Right lobe of liver (tissue), 6 donors: ENCODE results near the gene KIZ. TPM values are rescaled to one million over a fixed set of nuclear protein-coding genes. Genes with fewer than 3 reads are reported as not detected.

ENCODE experiments used
- ATAC-seq, 4 donors: fragments of 200-7000 bp; cut with Tn5 transposase; one replicate each; pipeline ENCODE4 v1.9.1; 2020; ENCODE audit warnings: mild to moderate bottlenecking in 4 of 4, moderate library complexity in 4 of 4
- DNase-seq, 3 donors: peaks; one replicate each; pipeline ENCODE4 v3.0.0-alpha.2; 2020
- H3K27ac ChIP-seq, 3 donors: fragments of 200-600 bp; one replicate each; pipeline ENCODE4 v1.8.0; 2022
- H3K27me3 ChIP-seq, 2 donors: fragments of 200-600 bp; one replicate each; pipeline ENCODE4 v1.8.0; 2022
- H3K36me3 ChIP-seq, 4 donors: fragments of 200-600 bp; sonication (generic) in 1 of 4; one replicate each; pipeline versions ENCODE4 v1.5.1 to v1.8.0; 2017 to 2022; ENCODE audit warnings: control low read depth in 1 of 4
- H3K4me1 ChIP-seq, 4 donors: fragments of 200-600 bp; sonication (generic) in 1 of 4; one replicate each; pipeline versions ENCODE4 v1.5.1 to v1.8.0; 2017 to 2022; ENCODE audit warnings: control low read depth in 1 of 4
- H3K4me3 ChIP-seq, 3 donors: fragments of 200-600 bp; one replicate each; pipeline ENCODE4 v1.8.0; 2022
- H3K9me3 ChIP-seq, 4 donors: fragments of 200-600 bp; sonication (generic) in 1 of 4; one replicate each; pipeline versions ENCODE4 v1.5.1 to v1.8.0; 2017 to 2022; ENCODE audit warnings: control low read depth in 1 of 4
- CTCF ChIP-seq, 4 donors: fragments of 200-600 bp in 3 of 4; fragments of 450-650 bp in 1 of 4; IDR thresholded peaks; one replicate each; pipeline versions ENCODE4 v1.5.1 to v1.8.0; 2016 to 2022; ENCODE audit warnings: antibody characterized with exemption in 4 of 4, mild to moderate bottlenecking in 2 of 4
- POLR2A ChIP-seq: fragments of 450-650 bp; IDR thresholded peaks from one replicate; pipeline ENCODE4 v1.6.1; 2017; ENCODE audit warnings: antibody characterized with exemption, mild to moderate bottlenecking
- WGBS: methylation state at CpG from one replicate; pipeline ENCODE4 v1.1.6; 2018; ENCODE audit warnings: low coverage, low lambda C conversion rate; ENCODE audit not compliant: insufficient coverage; ENCODE audit errors: missing lambda C conversion rate; 5-methylcytosine and 5-hydroxymethylcytosine counted together
- intact Hi-C, 2 donors: fragments of 100-400 bp; cut with DNase I; formaldehyde crosslinking; loops; one replicate each; pipeline versions ENCODE4 v1.11.2 to v1.14.1; 2022
- total RNA-seq, 6 experiments: library from RNA; depleted of rRNA in 2 of 6; stranded (reverse); fragments of >200 nt in 2 of 6; fragmentation: NEBNext Ultra II Directional in 3 of 6; extraction: Animal tissue kit (Norgen Biotek cat#: 25700) in 3 of 6; gene quantifications; one replicate each; pipeline versions ENCODE4 v1.1.0 to v1.2.4, GENCODE V29; 2016 to 2023
- donor health status: DM: no; HTN: yes; CAD: no.
- donor health status: DM: no; HTN: no; CAD: no.
- donor health status: DM: no; HTN: no; CAD: no.
- donor health status: DM: no; HTN: yes; CAD: no.
- donor health status: DM: no; HTN: yes; CAD: no.

Gene KIZ
- total RNA-seq, 6 experiments from 2014 or later = 5.1 to 11.5 (median 7.4) TPM

GRCh38 chr20:21087862-21088540, 37.9 kb upstream of the KIZ start:
- H3K9me3 ChIP-seq = no peaks in the 10 kb centered on the region
- DNase-seq (no peak), ATAC-seq (no peak)
- H3K27ac ChIP-seq = no peak overlapping the region
- H3K27me3 ChIP-seq = no peaks in the 10 kb centered on the region
- intact Hi-C loops = no loop called here
- H3K4me3 ChIP-seq = no peak overlapping the region
- H3K36me3 ChIP-seq = no peaks in the 10 kb centered on the region
- WGBS = 66% methylated on average over 9 of the region's 9 CpGs
- TF ChIP-seq POLR2A (no peak), CTCF (IDR thresholded peaks at IDR 0.05) (no peak)
- no peaks in the 10 kb centered on the region for H3K4me1 ChIP-seq

GRCh38 chr20:21089391-21089790, 36.5 kb upstream of the KIZ start:
- DNase-seq (no peak), ATAC-seq (no peak)
- Histone ChIP-seq H3K4me3 (no peak overlapping the region), H3K4me1 (no peaks in the 10 kb centered on the region), H3K27ac (no peak overlapping the region), H3K36me3 (no peaks in the 10 kb centered on the region), H3K9me3 (no peaks in the 10 kb centered on the region), H3K27me3 (no peaks in the 10 kb centered on the region)
- TF ChIP-seq CTCF (IDR thresholded peaks at IDR 0.05) (no peak), POLR2A (no peak)
- 56% methylated on average over 8 of the region's 8 CpGs for WGBS
- intact Hi-C loops = no loop called here

GRCh38 chr20:21090111-21090618, 35.7 kb upstream of the KIZ start:
- no peaks in the 10 kb centered on the region for H3K27me3 ChIP-seq
- no peak for ATAC-seq
- H3K9me3 ChIP-seq = no peaks in the 10 kb centered on the region
- no peak overlapping the region for H3K4me3 ChIP-seq
- H3K27ac ChIP-seq = no peak overlapping the region
- H3K4me1 ChIP-seq = no peaks in the 10 kb centered on the region
- TF ChIP-seq POLR2A (no peak), CTCF (IDR thresholded peaks at IDR 0.05) (no peak)
- 23% methylated on average over 14 of the region's 14 CpGs for WGBS
- no peaks in the 10 kb centered on the region for H3K36me3 ChIP-seq
- DNase-seq = no peak
- intact Hi-C loops = no loop called here

- Histone ChIP-seq H3K27me3 (no peaks in the 10 kb centered on the region), H3K27ac (no peak overlapping the region), H3K36me3 (no peaks in the 10 kb centered on the region), H3K4me3 (no peak overlapping the region), H3K4me1 (no peaks in the 10 kb centered on the region), H3K9me3 (no peaks in the 10 kb centered on the region)
- no peak for TF ChIP-seq POLR2A
- TF ChIP-seq CTCF (IDR thresholded peaks at IDR 0.05) = no peak
- 72% methylated on average over 10 of the region's 11 CpGs for WGBS
- intact Hi-C loops = no loop called here
- no peak for DNase-seq
- no peak for ATAC-seq
These were observed 35.2 kb upstream of the KIZ start for GRCh38 chr20:21090721-21091120.
